ENCODE data around the gene SCN9A.

DNA sequence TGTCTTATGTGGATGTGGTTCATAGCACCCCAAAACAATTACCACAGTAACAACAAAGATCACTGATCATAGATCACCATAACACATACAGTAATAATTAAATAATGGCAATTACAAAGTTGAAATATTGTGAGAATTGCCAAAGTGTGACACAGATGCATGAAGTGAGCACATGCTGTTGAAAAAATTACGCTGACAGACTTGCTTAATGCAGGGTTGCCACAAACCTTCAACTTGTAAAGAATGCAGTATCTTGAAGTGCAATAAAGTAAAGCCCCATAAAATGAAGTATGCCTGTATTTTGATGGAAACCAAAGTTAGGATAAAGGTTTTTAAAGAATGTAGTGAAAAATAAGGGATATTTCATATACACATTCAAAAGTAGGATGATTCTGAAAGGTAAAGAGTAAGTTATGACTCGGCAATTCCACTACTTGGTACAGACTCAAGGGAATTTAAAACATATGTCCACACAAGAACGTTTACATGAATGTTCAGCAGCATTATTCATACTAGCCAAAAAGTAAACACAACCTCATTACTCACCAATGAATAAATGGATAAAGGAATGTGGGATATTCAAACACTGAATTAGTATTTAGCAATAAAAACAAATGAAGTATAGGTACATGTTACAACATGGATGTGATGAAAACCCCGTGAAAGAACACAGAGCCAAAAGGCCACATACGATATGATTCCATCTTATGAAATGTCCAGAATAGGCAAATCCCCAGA is 61.6 kb downstream of the SCN9A start:
- TF ChIP-seq POLR2AphosphoS5 (IDR thresholded peaks at IDR 0.05; ENCODE audit: low read length) (no peak), CTCF (IDR thresholded peaks at IDR 0.05 in 2 of 3, conservative IDR thresholded peaks at IDR 0.05 in 1 of 3; ENCODE audit: control insufficient read depth in 2 of 3, extremely low read depth in 1 of 3, insufficient read depth in 1 of 3, low read depth in 3 of 3, low read length in 3 of 3) (no peak), BMI1 (IDR thresholded peaks at IDR 0.05; ENCODE audit: borderline replicate concordance) (no peak), ATF2 (IDR thresholded peaks at IDR 0.05; ENCODE audit: low read length) (no peak), EZH2 (IDR thresholded peaks at IDR 0.05; ENCODE audit: borderline replicate concordance, control insufficient read depth, low read depth, low read length) (no peak), EGR1 (IDR thresholded peaks at IDR 0.05; ENCODE audit: borderline replicate concordance in 1 of 2, low read depth in 2 of 2, low read length in 2 of 2) (no peak), CHD1 (IDR thresholded peaks at IDR 0.05; ENCODE audit: low read depth, low read length) (no peak), MAX (IDR thresholded peaks at IDR 0.05; ENCODE audit: low read depth, low read length) (no peak), TAF1 (IDR thresholded peaks at IDR 0.05; ENCODE audit: borderline replicate concordance, low read depth, low read length) (no peak), RBBP5 (conservative IDR thresholded peaks at IDR 0.05) (no peak), RCOR1 (conservative IDR thresholded peaks at IDR 0.05; ENCODE audit: low read depth, low read length) (no peak), E4F1 (IDR thresholded peaks at IDR 0.05; ENCODE audit: borderline replicate concordance, partially characterized antibody) (no peak)
- TF ChIP-seq, protein P1, sequence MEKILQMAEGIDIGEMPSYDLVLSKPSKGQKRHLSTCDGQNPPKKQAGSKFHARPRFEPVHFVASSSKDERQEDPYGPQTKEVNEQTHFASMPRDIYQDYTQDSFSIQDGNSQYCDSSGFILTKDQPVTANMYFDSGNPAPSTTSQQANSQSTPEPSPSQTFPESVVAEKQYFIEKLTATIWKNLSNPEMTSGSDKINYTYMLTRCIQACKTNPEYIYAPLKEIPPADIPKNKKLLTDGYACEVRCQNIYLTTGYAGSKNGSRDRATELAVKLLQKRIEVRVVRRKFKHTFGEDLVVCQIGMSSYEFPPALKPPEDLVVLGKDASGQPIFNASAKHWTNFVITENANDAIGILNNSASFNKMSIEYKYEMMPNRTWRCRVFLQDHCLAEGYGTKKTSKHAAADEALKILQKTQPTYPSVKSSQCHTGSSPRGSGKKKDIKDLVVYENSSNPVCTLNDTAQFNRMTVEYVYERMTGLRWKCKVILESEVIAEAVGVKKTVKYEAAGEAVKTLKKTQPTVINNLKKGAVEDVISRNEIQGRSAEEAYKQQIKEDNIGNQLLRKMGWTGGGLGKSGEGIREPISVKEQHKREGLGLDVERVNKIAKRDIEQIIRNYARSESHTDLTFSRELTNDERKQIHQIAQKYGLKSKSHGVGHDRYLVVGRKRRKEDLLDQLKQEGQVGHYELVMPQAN (conservative IDR thresholded peaks at IDR 0.05): no peak
- TF ChIP-seq, protein P2, sequence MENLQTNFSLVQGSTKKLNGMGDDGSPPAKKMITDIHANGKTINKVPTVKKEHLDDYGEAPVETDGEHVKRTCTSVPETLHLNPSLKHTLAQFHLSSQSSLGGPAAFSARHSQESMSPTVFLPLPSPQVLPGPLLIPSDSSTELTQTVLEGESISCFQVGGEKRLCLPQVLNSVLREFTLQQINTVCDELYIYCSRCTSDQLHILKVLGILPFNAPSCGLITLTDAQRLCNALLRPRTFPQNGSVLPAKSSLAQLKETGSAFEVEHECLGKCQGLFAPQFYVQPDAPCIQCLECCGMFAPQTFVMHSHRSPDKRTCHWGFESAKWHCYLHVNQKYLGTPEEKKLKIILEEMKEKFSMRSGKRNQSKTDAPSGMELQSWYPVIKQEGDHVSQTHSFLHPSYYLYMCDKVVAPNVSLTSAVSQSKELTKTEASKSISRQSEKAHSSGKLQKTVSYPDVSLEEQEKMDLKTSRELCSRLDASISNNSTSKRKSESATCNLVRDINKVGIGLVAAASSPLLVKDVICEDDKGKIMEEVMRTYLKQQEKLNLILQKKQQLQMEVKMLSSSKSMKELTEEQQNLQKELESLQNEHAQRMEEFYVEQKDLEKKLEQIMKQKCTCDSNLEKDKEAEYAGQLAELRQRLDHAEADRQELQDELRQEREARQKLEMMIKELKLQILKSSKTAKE (IDR thresholded peaks at IDR 0.05; ENCODE audit: low read depth, poor library complexity, severe bottlenecking): no peak

Data from GM12878 (cell line).